ENCODE data around the gene BAAT. TPM values are rescaled to one million over a fixed set of nuclear protein-coding genes. Genes with fewer than 3 reads are reported as not detected.
A peak's percentile ranks its signal among the peaks of the same experiment; 100 is the strongest.

BAAT gene
- total and polyA plus RNA-seq, 4 donors: 0.22 to 0.48 (median 0.36) TPM

GRCh38 chr9:101418518-101419430 is 34.0 kb upstream of the BAAT start:
- no peaks in the 10 kb centered on the region for H3K4me1 ChIP-seq (ENCODE audit: control insufficient read depth, insufficient read depth, low read length)
- H3K9me3 ChIP-seq (ENCODE audit: control insufficient read depth, insufficient read depth, low read length): peaks cover 2% of the 10 kb centered on the region
- H3K27me3 ChIP-seq (ENCODE audit: control insufficient read depth, insufficient read depth, low read length): no peaks in the 10 kb centered on the region
- H3K36me3 ChIP-seq (ENCODE audit: control insufficient read depth, insufficient read depth, low read length): no peaks in the 10 kb centered on the region
- DNase-seq (ENCODE audit: low read depth in 4 of 6, low spot score in 6 of 6): no peak
- H3K4me3 ChIP-seq (ENCODE audit: low read depth, low read length): no peak overlapping the region
- 82% methylated on average over 5 of the region's 7 CpGs for WGBS (ENCODE audit: insufficient coverage)
- no peak overlapping the region for H3K27ac ChIP-seq (ENCODE audit: low read depth, low read length)

- no peaks in the 10 kb centered on the region for H3K27me3 ChIP-seq (ENCODE audit: control insufficient read depth, insufficient read depth, low read length)
- no peaks in the 10 kb centered on the region for H3K4me1 ChIP-seq (ENCODE audit: control insufficient read depth, insufficient read depth, low read length)
- DNase-seq (ENCODE audit: low read depth in 4 of 6, low spot score in 6 of 6): no peak
- H3K4me3 ChIP-seq (ENCODE audit: low read depth, low read length): no peak overlapping the region
- no peaks in the 10 kb centered on the region for H3K36me3 ChIP-seq (ENCODE audit: control insufficient read depth, insufficient read depth, low read length)
- H3K27ac ChIP-seq (ENCODE audit: low read depth, low read length): no peak overlapping the region
- H3K9me3 ChIP-seq (ENCODE audit: control insufficient read depth, insufficient read depth, low read length): peaks cover 2% of the 10 kb centered on the region
Observed at GRCh38 chr9:101417977-101418376, 33.2 kb upstream of the BAAT start.

DNA sequence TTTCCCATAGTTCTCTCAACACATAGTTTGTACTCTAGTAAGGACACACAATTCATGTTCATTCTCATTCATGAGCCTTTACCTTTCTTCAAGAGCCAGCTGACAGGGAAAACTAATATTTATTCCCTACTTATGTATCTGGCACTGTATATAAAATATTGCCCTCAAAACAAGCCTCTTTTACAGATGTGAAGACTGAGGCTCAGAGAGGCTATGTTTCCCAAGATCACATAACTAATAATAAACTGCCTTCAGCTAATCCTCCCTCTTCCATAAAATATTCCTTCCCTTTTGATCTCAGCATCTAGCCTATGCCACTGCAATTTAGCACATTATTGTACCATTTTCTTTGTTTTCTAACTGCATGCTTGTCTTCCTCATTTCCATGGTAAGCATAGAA is 32.6 kb upstream of the BAAT start:
- DNase-seq (ENCODE audit: low read depth in 4 of 6, low spot score in 6 of 6): no peak
- Histone ChIP-seq H3K27me3 (ENCODE audit: control insufficient read depth, insufficient read depth, low read length) (no peaks in the 10 kb centered on the region), H3K36me3 (ENCODE audit: control insufficient read depth, insufficient read depth, low read length) (no peaks in the 10 kb centered on the region), H3K9me3 (ENCODE audit: control insufficient read depth, insufficient read depth, low read length) (peaks cover 2% of the 10 kb centered on the region), H3K27ac (ENCODE audit: low read depth, low read length) (no peak overlapping the region), H3K4me1 (ENCODE audit: control insufficient read depth, insufficient read depth, low read length) (no peaks in the 10 kb centered on the region), H3K4me3 (ENCODE audit: low read depth, low read length) (no peak overlapping the region)

- H3K4me3 ChIP-seq (ENCODE audit: low read depth, low read length): no peak overlapping the region
- H3K27ac ChIP-seq (ENCODE audit: low read depth, low read length): no peak overlapping the region
- H3K9me3 ChIP-seq (ENCODE audit: control insufficient read depth, insufficient read depth, low read length): peaks cover 2% of the 10 kb centered on the region
- H3K36me3 ChIP-seq (ENCODE audit: control insufficient read depth, insufficient read depth, low read length): no peaks in the 10 kb centered on the region
- no peak for DNase-seq (ENCODE audit: low read depth in 4 of 6, low spot score in 6 of 6)
- H3K4me1 ChIP-seq (ENCODE audit: control insufficient read depth, insufficient read depth, low read length): no peaks in the 10 kb centered on the region
- no peaks in the 10 kb centered on the region for H3K27me3 ChIP-seq (ENCODE audit: control insufficient read depth, insufficient read depth, low read length)
Observed at GRCh38 chr9:101415578-101415977, 30.8 kb upstream of the BAAT start.

GRCh38 chr9:101414839-101415238 is 30.0 kb upstream of the BAAT start:
- Histone ChIP-seq H3K4me3 (ENCODE audit: low read depth, low read length) (no peak overlapping the region), H3K27me3 (ENCODE audit: control insufficient read depth, insufficient read depth, low read length) (no peaks in the 10 kb centered on the region), H3K36me3 (ENCODE audit: control insufficient read depth, insufficient read depth, low read length) (no peaks in the 10 kb centered on the region), H3K9me3 (ENCODE audit: control insufficient read depth, insufficient read depth, low read length) (peaks cover 2% of the 10 kb centered on the region), H3K27ac (ENCODE audit: low read depth, low read length) (no peak overlapping the region), H3K4me1 (ENCODE audit: control insufficient read depth, insufficient read depth, low read length) (no peaks in the 10 kb centered on the region)
- DNase-seq (ENCODE audit: low read depth in 4 of 6, low spot score in 6 of 6): no peak

DNA sequence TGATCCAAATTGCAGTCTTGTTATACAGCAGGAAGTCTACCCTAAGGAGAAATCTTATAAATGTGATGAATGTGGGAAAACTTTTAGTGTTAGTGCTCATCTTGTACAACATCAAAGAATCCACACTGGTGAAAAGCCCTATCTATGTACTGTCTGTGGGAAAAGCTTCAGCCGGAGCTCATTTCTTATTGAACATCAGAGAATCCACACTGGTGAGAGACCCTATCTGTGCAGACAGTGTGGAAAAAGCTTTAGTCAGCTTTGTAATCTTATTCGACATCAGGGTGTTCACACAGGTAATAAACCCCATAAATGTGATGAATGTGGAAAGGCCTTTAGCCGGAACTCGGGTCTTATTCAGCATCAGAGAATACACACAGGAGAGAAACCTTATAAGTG is 24.3 kb upstream of the BAAT start:
- DNase-seq (ENCODE audit: low read depth in 4 of 6, low spot score in 6 of 6): no peak
- peaks cover 15% of the 10 kb centered on the region for H3K9me3 ChIP-seq (ENCODE audit: control insufficient read depth, insufficient read depth, low read length)
- no peaks in the 10 kb centered on the region for H3K4me1 ChIP-seq (ENCODE audit: control insufficient read depth, insufficient read depth, low read length)
- WGBS (ENCODE audit: insufficient coverage): no CpG with 5 or more reads among the region's 4 CpGs
- peaks cover 15% of the 10 kb centered on the region for H3K36me3 ChIP-seq (ENCODE audit: control insufficient read depth, insufficient read depth, low read length)
- H3K4me3 ChIP-seq (ENCODE audit: low read depth, low read length): no peak overlapping the region
- no peaks in the 10 kb centered on the region for H3K27me3 ChIP-seq (ENCODE audit: control insufficient read depth, insufficient read depth, low read length)
- H3K27ac ChIP-seq (ENCODE audit: low read depth, low read length): no peak overlapping the region

DNA sequence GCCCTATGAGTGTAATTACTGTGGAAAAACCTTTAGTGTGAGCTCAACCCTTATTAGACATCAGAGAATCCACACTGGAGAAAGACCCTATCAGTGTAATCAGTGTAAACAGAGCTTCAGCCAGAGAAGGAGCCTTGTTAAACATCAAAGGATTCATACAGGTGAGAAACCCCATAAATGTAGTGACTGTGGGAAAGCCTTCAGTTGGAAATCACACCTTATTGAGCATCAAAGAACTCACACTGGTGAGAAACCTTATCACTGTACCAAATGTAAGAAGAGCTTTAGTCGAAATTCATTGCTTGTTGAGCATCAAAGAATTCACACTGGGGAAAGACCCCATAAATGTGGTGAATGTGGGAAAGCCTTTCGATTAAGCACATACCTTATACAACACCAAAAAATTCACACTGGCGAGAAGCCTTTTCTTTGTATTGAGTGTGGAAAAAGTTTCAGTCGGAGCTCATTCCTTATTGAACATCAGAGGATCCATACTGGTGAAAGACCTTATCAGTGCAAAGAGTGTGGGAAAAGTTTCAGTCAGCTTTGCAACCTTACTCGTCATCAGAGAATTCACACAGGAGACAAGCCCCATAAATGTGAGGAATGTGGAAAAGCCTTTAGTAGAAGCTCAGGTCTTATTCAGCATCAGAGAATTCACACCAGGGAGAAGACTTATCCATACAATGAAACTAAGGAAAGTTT is 23.7 kb upstream of the BAAT start:
- no peak for DNase-seq (ENCODE audit: low read depth in 4 of 6, low spot score in 6 of 6)
- H3K9me3 ChIP-seq (ENCODE audit: control insufficient read depth, insufficient read depth, low read length): peaks cover 15% of the 10 kb centered on the region
- no CpG with 5 or more reads among the region's 5 CpGs for WGBS (ENCODE audit: insufficient coverage)
- H3K36me3 ChIP-seq (ENCODE audit: control insufficient read depth, insufficient read depth, low read length): peaks cover 15% of the 10 kb centered on the region
- no peaks in the 10 kb centered on the region for H3K27me3 ChIP-seq (ENCODE audit: control insufficient read depth, insufficient read depth, low read length)
- no peak overlapping the region for H3K27ac ChIP-seq (ENCODE audit: low read depth, low read length)
- H3K4me1 ChIP-seq (ENCODE audit: control insufficient read depth, insufficient read depth, low read length): no peaks in the 10 kb centered on the region
- H3K4me3 ChIP-seq (ENCODE audit: low read depth, low read length): no peak overlapping the region

GRCh38 chr9:101403516-101404285 is 18.9 kb upstream of the BAAT start:
- Histone ChIP-seq H3K27ac (ENCODE audit: low read depth, low read length) (no peak overlapping the region), H3K36me3 (ENCODE audit: control insufficient read depth, insufficient read depth, low read length) (peaks cover 24% of the 10 kb centered on the region), H3K4me1 (ENCODE audit: control insufficient read depth, insufficient read depth, low read length) (no peaks in the 10 kb centered on the region), H3K9me3 (ENCODE audit: control insufficient read depth, insufficient read depth, low read length) (peaks cover 10% of the 10 kb centered on the region), H3K4me3 (ENCODE audit: low read depth, low read length) (no peak overlapping the region), H3K27me3 (ENCODE audit: control insufficient read depth, insufficient read depth, low read length) (no peaks in the 10 kb centered on the region)
- DNase-seq (ENCODE audit: low read depth in 4 of 6, low spot score in 6 of 6): no peak
- WGBS (ENCODE audit: insufficient coverage): 67% methylated on average over 3 of the region's 9 CpGs

GRCh38 chr9:101400120-101400519 is 15.3 kb upstream of the BAAT start:
- peak in 2 of 6 donors; percentile 49 to 53 for DNase-seq (ENCODE audit: low read depth in 4 of 6, low spot score in 6 of 6)
- H3K4me3 ChIP-seq (ENCODE audit: low read depth, low read length): peak overlapping the region; percentile 77
- H3K27me3 ChIP-seq (ENCODE audit: control insufficient read depth, insufficient read depth, low read length): no peaks in the 10 kb centered on the region
- no peak overlapping the region for H3K27ac ChIP-seq (ENCODE audit: low read depth, low read length)
- no peaks in the 10 kb centered on the region for H3K9me3 ChIP-seq (ENCODE audit: control insufficient read depth, insufficient read depth, low read length)
- WGBS (ENCODE audit: insufficient coverage): 43% methylated on average over 3 of the region's 5 CpGs
- peaks cover 11% of the 10 kb centered on the region for H3K36me3 ChIP-seq (ENCODE audit: control insufficient read depth, insufficient read depth, low read length)
- no peaks in the 10 kb centered on the region for H3K4me1 ChIP-seq (ENCODE audit: control insufficient read depth, insufficient read depth, low read length)

Data from spinal cord (tissue), 10 donors.